GM12878 (cell line): ENCODE measurements around the gene AGPAT4. TPM values are rescaled to one million over a fixed set of nuclear protein-coding genes. Genes with fewer than 3 reads are reported as not detected.

ENCODE experiments used
- ATAC-seq: fragments of 200-7000 bp; cut with Tn5 transposase; 3 replicates; pipeline ENCODE4 v1.9.1; 2020; ENCODE audit warnings: mild to moderate bottlenecking, moderate library complexity
- BruUV-seq: library from RNA; stranded (reverse); fragments of 400-500 nt; replicated peaks from 2 replicates; lab custom pipeline; 2021; lab: Mats Ljungman, UMichigan
- CTCF ChIA-PET: fragments of 300-600 bp; sonication (Branson Sonifier 250); formaldehyde crosslinking; extraction: SDS; loops from one replicate; lab custom pipeline; 2021; ENCODE audit warnings: inconsistent platforms; lab: Yijun Ruan, JAX
- POLR2A ChIA-PET: fragments of 350-600 bp; formaldehyde crosslinking; extraction: SDS; loops from one replicate; lab custom pipeline; 2021; ENCODE audit warnings: inconsistent platforms; lab: Charles Lee
- RAD21 ChIA-PET: fragments of 300-600 bp; sonication (Branson Sonifier 250); formaldehyde crosslinking; loops from one replicate; lab custom pipeline; 2023; ENCODE audit warnings: antibody characterized with exemption; ENCODE audit not compliant: unreplicated experiment; lab: Charles Lee
- SMC1A ChIA-PET: fragments of 300-600 bp; sonication (Branson Sonifier 250); formaldehyde crosslinking; loops from one replicate; lab custom pipeline; 2023; ENCODE audit not compliant: unreplicated experiment, uncharacterized antibody; lab: Charles Lee
- DNase-seq: peaks from one replicate; pipeline ENCODE4 v3.0.0-alpha.2; 2011; ENCODE audit warnings: low read depth, low spot score
- FAIRE-seq: peaks from 3 replicates; lab custom pipeline; 2011; peaks lifted over from hg19 to GRCh38; lab: Jason Lieb, UNC
- H2AFZ ChIP-seq: 2 replicates; pipeline ENCODE4 v1.6.0; 2011; ENCODE audit warnings: low read depth, low read length, control low read depth; ENCODE audit not compliant: control insufficient read depth
- H3K27ac ChIP-seq: 2 replicates; pipeline ENCODE4 v1.5.1; 2011; ENCODE audit warnings: control low read depth; ENCODE audit not compliant: control insufficient read depth, insufficient read depth
- H3K27me3 ChIP-seq, 2 experiments: replicated peaks in 1 of 2; 2 replicates each; pipeline versions ENCODE4 v1.6.0 to v1.6.1; 2011; ENCODE audit warnings: low read length in 1 of 2; ENCODE audit not compliant: control insufficient read depth in 2 of 2, insufficient read depth in 2 of 2
- H3K36me3 ChIP-seq, 2 experiments: 2 replicates each; pipeline ENCODE4 v1.5.1; 2011; ENCODE audit warnings: low read length in 1 of 2; ENCODE audit not compliant: control insufficient read depth in 2 of 2, insufficient read depth in 2 of 2
- H3K4me1 ChIP-seq: 2 replicates; pipeline ENCODE4 v1.6.1; 2011; ENCODE audit warnings: mild to moderate bottlenecking, low read length, moderate library complexity, mixed read lengths; ENCODE audit not compliant: control insufficient read depth, insufficient read depth
- H3K4me2 ChIP-seq: 2 replicates; pipeline ENCODE4 v1.6.0; 2011; ENCODE audit warnings: control low read depth; ENCODE audit not compliant: control insufficient read depth, insufficient read depth
- H3K4me3 ChIP-seq: fragments of 200-600 bp; sonication (generic); 2 replicates; pipeline ENCODE4 v1.5.1; 2016
- H3K79me2 ChIP-seq: 2 replicates; pipeline ENCODE4 v1.6.0; 2011; ENCODE audit warnings: low read length; ENCODE audit not compliant: control insufficient read depth, insufficient read depth
- H3K9ac ChIP-seq: 2 replicates; pipeline ENCODE4 v1.8.0; 2011; ENCODE audit warnings: low read length, control low read depth, mixed read lengths; ENCODE audit not compliant: control insufficient read depth, insufficient read depth
- H3K9me3 ChIP-seq: replicated peaks from 3 replicates; pipeline ENCODE4 v1.5.1; 2011; ENCODE audit warnings: mild to moderate bottlenecking, low read length; ENCODE audit not compliant: control insufficient read depth, insufficient read depth
- H4K20me1 ChIP-seq: 2 replicates; pipeline ENCODE4 v1.6.0; 2011; ENCODE audit not compliant: control insufficient read depth, insufficient read depth
- MXI1 ChIP-seq: fragments of 150-350 bp; IDR thresholded peaks from 2 replicates; pipeline ENCODE4 v1.6.1; 2011; ENCODE audit warnings: low read depth, mild to moderate bottlenecking, inconsistent platforms, low read length, improper control_type of control experiment
- RAD21 ChIP-seq: IDR thresholded peaks from 2 replicates; pipeline ENCODE4 v1.6.1; 2011; ENCODE audit warnings: mild to moderate bottlenecking, low read depth, low read length, moderate library complexity; ENCODE audit not compliant: insufficient read depth
- TCF3 ChIP-seq: IDR thresholded peaks from 2 replicates; pipeline ENCODE4 v1.6.1; 2012; ENCODE audit warnings: low read depth, mild to moderate bottlenecking, low read length, borderline replicate concordance; ENCODE audit not compliant: insufficient read depth
- WGBS: methylation state at CpG from one replicate; pipeline ENCODE4 v1.1.6; 2016; ENCODE audit warnings: low lambda C conversion rate; ENCODE audit not compliant: insufficient replicate concordance, insufficient coverage; ENCODE audit errors: missing lambda C conversion rate; 5-methylcytosine and 5-hydroxymethylcytosine counted together
- in situ Hi-C: fragments of 300-500 bp; cut with MboI; formaldehyde crosslinking; loops from 9 replicates; pipeline ENCODE4 v1.14.3; 2018; ENCODE audit warnings: mixed read lengths
- intact Hi-C: fragments of 100-400 bp; cut with micrococcal nuclease; formaldehyde crosslinking; loops from one replicate; pipeline ENCODE4 v1.14.2; 2022; ENCODE audit not compliant: unreplicated experiment
- polyA plus RNA-seq, 11 experiments: library from polyadenylated mRNA; depleted of rRNA in 4 of 11; unstranded in 6 of 11; stranded (reverse) in 5 of 11; fragments of >200 nt; fragmentation: Nextera tagmentation in 4 of 11; fragmentation: Illumina TruSeq in 1 of 11; extraction: Ambion mirVana in 4 of 11; extraction: Trizol in 1 of 11; gene quantifications; 1 replicate in 1 of 11; 2 replicates in 10 of 11; pipeline versions ENCODE4 v1.2.1 to v1.2.3, GENCODE V29; 2011 to 2016; ENCODE audit warnings: inconsistent platforms in 2 of 11, missing spikeins in 2 of 11, low read depth in 1 of 11
- total RNA-seq, 4 experiments: library from RNA; depleted of rRNA in 3 of 4; stranded (reverse); fragments of >200 nt in 3 of 4; fragmentation: Illumina TruSeq in 1 of 4; extraction: Trizol in 1 of 4; gene quantifications; 2 replicates each; pipeline versions ENCODE4 v1.2.1 to v1.2.3, GENCODE V29; 2013 to 2021
- TF ChIP-seq, protein P1 (sequence below), 3 experiments: IDR thresholded peaks in 2 of 3; conservative IDR thresholded peaks in 1 of 3; 2 replicates each; pipeline ENCODE4 v1.5.1; 2011; ENCODE audit warnings: low read depth in 3 of 3, low read length in 3 of 3, mild to moderate bottlenecking in 3 of 3, control low read depth in 2 of 3, moderate library complexity in 2 of 3, inconsistent platforms in 1 of 3, mixed read lengths in 1 of 3; ENCODE audit not compliant: control insufficient read depth in 2 of 3, insufficient read depth in 1 of 3; ENCODE audit errors: extremely low read depth in 1 of 3

The AGPAT4 gene
- total and polyA plus RNA-seq, 10 of the 15 experiments (the other 5 are each of a cell fraction or from before 2014, with no cell fraction given) = 0.34 to 2.2 (median 1.3) TPM

DNA sequence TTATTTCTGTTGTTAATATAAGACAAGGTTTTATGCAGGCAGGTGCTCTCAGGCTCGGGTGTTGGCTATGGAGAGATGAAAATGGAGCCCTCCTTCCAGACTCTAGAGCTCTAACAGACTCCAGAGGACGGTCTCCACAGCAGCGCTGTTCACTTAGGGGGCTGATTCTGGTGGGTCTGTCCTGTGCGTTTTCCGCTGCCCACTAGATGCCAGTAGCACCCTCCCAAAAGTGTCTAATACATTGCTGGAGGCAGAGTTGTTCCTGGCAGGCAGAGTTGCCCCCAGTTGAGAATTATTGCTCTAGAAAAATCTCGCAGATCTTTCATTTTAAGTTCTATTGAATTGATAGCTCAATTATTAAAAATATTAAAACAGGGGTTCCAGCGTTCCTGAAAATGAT is 172.3 kb downstream of the AGPAT4 start:
- Histone ChIP-seq H3K9ac (no peak overlapping the region), H3K4me1 (no peaks in the 10 kb centered on the region), H3K36me3 (peaks cover 2 to 7% of the 10 kb centered on the region in 2 experiments; a peak in 3 of 4 replicates), H3K27ac (no peak overlapping the region), H3K4me3 (no peak overlapping the region), H3K27me3 (no peaks in the 10 kb centered on the region), H4K20me1 (no peaks in the 10 kb centered on the region), H3K79me2 (no peaks in the 10 kb centered on the region), H2AFZ (no peak overlapping the region), H3K9me3 (no peaks in the 10 kb centered on the region), H3K4me2 (no peak overlapping the region)
- ChIA-PET CTCF (interaction anchor here (1.0 to 2.1 kb wide), 3 partner anchors 150 to 272 kb away, joined by 4 to 17 read pairs (median 4); no protein-coding TSS in a partner anchor), RAD21 (interaction anchor here (0.9 to 1.5 kb wide), 2 partner anchors 171 to 270 kb away, joined by 3 read pairs; no protein-coding TSS in a partner anchor), POLR2A (no interaction called here), SMC1A (interaction anchor here (1.1 to 1.6 kb wide), 3 partner anchors 133 to 269 kb away, joined by 4 to 9 read pairs (median 4); no protein-coding TSS in a partner anchor)
- ATAC-seq (no peak), FAIRE-seq (no peak), DNase-seq (no peak)
- no TSS peak for BruUV-seq
- intact Hi-C loops = loop anchor here (5.0 kb wide), 2 partner anchors 169 to 271 kb away; no protein-coding TSS in a partner anchor
- peak; percentile 30; the same call in 1 of the 2 replicates for TF ChIP-seq RAD21
- TF ChIP-seq TCF3 = no peak
- TF ChIP-seq, protein P1, sequence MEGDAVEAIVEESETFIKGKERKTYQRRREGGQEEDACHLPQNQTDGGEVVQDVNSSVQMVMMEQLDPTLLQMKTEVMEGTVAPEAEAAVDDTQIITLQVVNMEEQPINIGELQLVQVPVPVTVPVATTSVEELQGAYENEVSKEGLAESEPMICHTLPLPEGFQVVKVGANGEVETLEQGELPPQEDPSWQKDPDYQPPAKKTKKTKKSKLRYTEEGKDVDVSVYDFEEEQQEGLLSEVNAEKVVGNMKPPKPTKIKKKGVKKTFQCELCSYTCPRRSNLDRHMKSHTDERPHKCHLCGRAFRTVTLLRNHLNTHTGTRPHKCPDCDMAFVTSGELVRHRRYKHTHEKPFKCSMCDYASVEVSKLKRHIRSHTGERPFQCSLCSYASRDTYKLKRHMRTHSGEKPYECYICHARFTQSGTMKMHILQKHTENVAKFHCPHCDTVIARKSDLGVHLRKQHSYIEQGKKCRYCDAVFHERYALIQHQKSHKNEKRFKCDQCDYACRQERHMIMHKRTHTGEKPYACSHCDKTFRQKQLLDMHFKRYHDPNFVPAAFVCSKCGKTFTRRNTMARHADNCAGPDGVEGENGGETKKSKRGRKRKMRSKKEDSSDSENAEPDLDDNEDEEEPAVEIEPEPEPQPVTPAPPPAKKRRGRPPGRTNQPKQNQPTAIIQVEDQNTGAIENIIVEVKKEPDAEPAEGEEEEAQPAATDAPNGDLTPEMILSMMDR (IDR thresholded peaks at IDR 0.05 in 2 of 3, conservative IDR thresholded peaks at IDR 0.05 in 1 of 3; ENCODE audit: control insufficient read depth in 2 of 3, extremely low read depth in 1 of 3, insufficient read depth in 1 of 3, low read depth in 3 of 3, low read length in 3 of 3) = peak in 2 of 3 experiments; percentile 14; a peak in 1 of 6 replicates
- no peak for TF ChIP-seq MXI1
- WGBS = 96% methylated on average over 7 of the region's 7 CpGs
- in situ Hi-C loops = no loop called here
